GM23338 (cell line): ENCODE data around the gene RRAS2. TPM values are rescaled to one million over a fixed set of nuclear protein-coding genes. Genes with fewer than 3 reads are reported as not detected.

ENCODE experiments used
- ATAC-seq: fragments of 200-7000 bp; cut with Tn5 transposase; 3 replicates; pipeline ENCODE4 v1.9.1; 2020
- DNase-seq: peaks from one replicate; pipeline ENCODE4 v3.0.0-alpha.2; 2015; ENCODE audit warnings: low spot score
- H2AFZ ChIP-seq: fragments of 200-600 bp; sonication (generic); 2 replicates; pipeline ENCODE4 v1.8.0; 2016; ENCODE audit warnings: antibody characterized with exemption, mild to moderate bottlenecking, moderate library complexity
- H3F3A ChIP-seq: fragments of 200-600 bp; sonication (generic); replicated peaks from 2 replicates; pipeline ENCODE4 v1.8.0; 2017; ENCODE audit warnings: antibody characterized with exemption, mixed run types, low read depth
- H3K27ac ChIP-seq: fragments of 200-600 bp; sonication (generic); 2 replicates; pipeline ENCODE4 v1.6.1; 2016; ENCODE audit warnings: low read depth
- H3K27me3 ChIP-seq: fragments of 200-600 bp; sonication (generic); 2 replicates; pipeline ENCODE4 v1.8.0; 2016; ENCODE audit warnings: mild to moderate bottlenecking, mixed run types, moderate library complexity; ENCODE audit not compliant: insufficient read depth
- H3K36me3 ChIP-seq: fragments of 200-600 bp; sonication (generic); 2 replicates; pipeline ENCODE4 v1.8.0; 2016; ENCODE audit warnings: mild to moderate bottlenecking; ENCODE audit not compliant: insufficient read depth
- H3K4me1 ChIP-seq: fragments of 200-600 bp; sonication (generic); 2 replicates; pipeline ENCODE4 v1.8.0; 2016; ENCODE audit warnings: mild to moderate bottlenecking, moderate library complexity; ENCODE audit not compliant: insufficient read depth
- H3K4me2 ChIP-seq: fragments of 200-600 bp; sonication (generic); 2 replicates; pipeline ENCODE4 v1.7.1; 2017; ENCODE audit warnings: mixed run types
- H3K4me3 ChIP-seq: fragments of 200-600 bp; sonication (generic); 2 replicates; pipeline ENCODE4 v1.6.1; 2016; ENCODE audit warnings: mixed run types
- H3K79me2 ChIP-seq: fragments of 200-600 bp; sonication (generic); replicated peaks from 2 replicates; pipeline ENCODE4 v1.8.0; 2017; ENCODE audit warnings: mild to moderate bottlenecking; ENCODE audit not compliant: insufficient read depth
- H3K9me2 ChIP-seq: fragments of 200-600 bp; sonication (generic); 2 replicates; pipeline ENCODE4 v1.8.0; 2017; ENCODE audit not compliant: insufficient read depth
- H4K20me1 ChIP-seq: fragments of 200-600 bp; sonication (generic); replicated peaks from 2 replicates; pipeline ENCODE4 v1.8.0; 2017; ENCODE audit warnings: mild to moderate bottlenecking; ENCODE audit not compliant: insufficient read depth
- H3K27ac Mint-ChIP-seq: 2 replicates; pipeline ENCODE4 v1.8.0; 2020; ENCODE audit warnings: inconsistent platforms, mild to moderate bottlenecking, moderate library complexity, mixed read lengths
- H3K27me3 Mint-ChIP-seq: 3 replicates; pipeline ENCODE4 v1.8.0; 2022; ENCODE audit warnings: low read depth, mild to moderate bottlenecking, moderate library complexity, mixed read lengths, inconsistent platforms; ENCODE audit not compliant: insufficient read depth, poor library complexity
- H3K36me3 Mint-ChIP-seq: 3 replicates; pipeline ENCODE4 v1.8.0; 2021; ENCODE audit warnings: low read depth, mild to moderate bottlenecking, inconsistent platforms, moderate library complexity, mixed read lengths
- H3K4me1 Mint-ChIP-seq: 3 replicates; pipeline ENCODE4 v1.8.0; 2020; ENCODE audit warnings: mild to moderate bottlenecking, inconsistent platforms, mixed read lengths
- H3K4me3 Mint-ChIP-seq: 3 replicates; pipeline ENCODE4 v1.8.0; 2021; ENCODE audit warnings: moderate library complexity, mild to moderate bottlenecking, inconsistent platforms, mixed read lengths
- H3K9me3 Mint-ChIP-seq: 3 replicates; pipeline ENCODE4 v1.8.0; 2020; ENCODE audit warnings: moderate library complexity, mild to moderate bottlenecking, inconsistent platforms, mixed read lengths
- CREB1 ChIP-seq: fragments of 250-450 bp; sonication (Bioruptor Pico); IDR thresholded peaks from 2 replicates; pipeline ENCODE4 v1.5.0; 2020; ENCODE audit warnings: low read depth, mild to moderate bottlenecking, moderate library complexity
- CTCF ChIP-seq, 2 experiments: fragments of 200-600 bp in 1 of 2; sonication (generic) in 1 of 2; conservative IDR thresholded peaks; 2 replicates each; pipeline versions ENCODE4 v1.5.1 to v1.6.1; 2016 to 2017; ENCODE audit warnings: antibody characterized with exemption in 2 of 2, low read depth in 2 of 2, mild to moderate bottlenecking in 2 of 2, moderate library complexity in 1 of 2
- ETS1 ChIP-seq: IDR thresholded peaks from 2 replicates; pipeline ENCODE4 v1.6.1; 2016; ENCODE audit warnings: antibody characterized with exemption
- JUNB ChIP-seq: IDR thresholded peaks from one replicate; pipeline ENCODE4 v1.6.1; 2016; ENCODE audit warnings: antibody characterized with exemption; ENCODE audit not compliant: unreplicated experiment
- NANOG ChIP-seq: IDR thresholded peaks from 2 replicates; pipeline ENCODE4 v1.6.1; 2016; ENCODE audit warnings: antibody characterized with exemption, borderline replicate concordance
- POLR2AphosphoS5 ChIP-seq: IDR thresholded peaks from 2 replicates; pipeline ENCODE4 v1.6.1; 2016; ENCODE audit warnings: antibody characterized with exemption, low read depth
- STAT1 ChIP-seq: IDR thresholded peaks from one replicate; pipeline ENCODE4 v1.6.1; 2016; ENCODE audit warnings: antibody characterized with exemption; ENCODE audit not compliant: unreplicated experiment
- ZNF331 ChIP-seq: fragments of 250-450 bp; sonication (Bioruptor Pico); IDR thresholded peaks from 2 replicates; pipeline ENCODE4 v1.5.0; 2020; ENCODE audit warnings: low read depth, mild to moderate bottlenecking, moderate library complexity
- polyA plus RNA-seq: library from polyadenylated mRNA; unstranded; fragments of >200 nt; fragmentation: Nextera tagmentation; extraction: Ambion mirVana; gene quantifications from 2 replicates; pipeline ENCODE4 v1.2.1, GENCODE V29; 2016
- total RNA-seq: library from RNA; depleted of rRNA; stranded (reverse); fragments of >200 nt; shearing (Covaris generic); gene quantifications from 2 replicates; pipeline ENCODE4 v1.2.3, GENCODE V29; 2014
- TF ChIP-seq, protein P1 (sequence below): IDR thresholded peaks from one replicate; pipeline ENCODE4 v1.6.1; 2018; ENCODE audit warnings: antibody characterized with exemption; ENCODE audit not compliant: unreplicated experiment

Gene RRAS2
- total and polyA plus RNA-seq, 2 experiments from 2014 or later = 196 to 293 TPM

GRCh38 chr11:14318581-14318981 lies 40.4 kb downstream of the RRAS2 start (continued):
- TF ChIP-seq ETS1 (no peak), ZNF331 (no peak), NANOG (no peak), POLR2AphosphoS5 (no peak), JUNB (no peak), CTCF (conservative IDR thresholded peaks at IDR 0.05; ENCODE audit: low read depth in 2 of 2) (no peak)
- TF ChIP-seq, protein P1, sequence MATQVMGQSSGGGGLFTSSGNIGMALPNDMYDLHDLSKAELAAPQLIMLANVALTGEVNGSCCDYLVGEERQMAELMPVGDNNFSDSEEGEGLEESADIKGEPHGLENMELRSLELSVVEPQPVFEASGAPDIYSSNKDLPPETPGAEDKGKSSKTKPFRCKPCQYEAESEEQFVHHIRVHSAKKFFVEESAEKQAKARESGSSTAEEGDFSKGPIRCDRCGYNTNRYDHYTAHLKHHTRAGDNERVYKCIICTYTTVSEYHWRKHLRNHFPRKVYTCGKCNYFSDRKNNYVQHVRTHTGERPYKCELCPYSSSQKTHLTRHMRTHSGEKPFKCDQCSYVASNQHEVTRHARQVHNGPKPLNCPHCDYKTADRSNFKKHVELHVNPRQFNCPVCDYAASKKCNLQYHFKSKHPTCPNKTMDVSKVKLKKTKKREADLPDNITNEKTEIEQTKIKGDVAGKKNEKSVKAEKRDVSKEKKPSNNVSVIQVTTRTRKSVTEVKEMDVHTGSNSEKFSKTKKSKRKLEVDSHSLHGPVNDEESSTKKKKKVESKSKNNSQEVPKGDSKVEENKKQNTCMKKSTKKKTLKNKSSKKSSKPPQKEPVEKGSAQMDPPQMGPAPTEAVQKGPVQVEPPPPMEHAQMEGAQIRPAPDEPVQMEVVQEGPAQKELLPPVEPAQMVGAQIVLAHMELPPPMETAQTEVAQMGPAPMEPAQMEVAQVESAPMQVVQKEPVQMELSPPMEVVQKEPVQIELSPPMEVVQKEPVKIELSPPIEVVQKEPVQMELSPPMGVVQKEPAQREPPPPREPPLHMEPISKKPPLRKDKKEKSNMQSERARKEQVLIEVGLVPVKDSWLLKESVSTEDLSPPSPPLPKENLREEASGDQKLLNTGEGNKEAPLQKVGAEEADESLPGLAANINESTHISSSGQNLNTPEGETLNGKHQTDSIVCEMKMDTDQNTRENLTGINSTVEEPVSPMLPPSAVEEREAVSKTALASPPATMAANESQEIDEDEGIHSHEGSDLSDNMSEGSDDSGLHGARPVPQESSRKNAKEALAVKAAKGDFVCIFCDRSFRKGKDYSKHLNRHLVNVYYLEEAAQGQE = no peak

DNA sequence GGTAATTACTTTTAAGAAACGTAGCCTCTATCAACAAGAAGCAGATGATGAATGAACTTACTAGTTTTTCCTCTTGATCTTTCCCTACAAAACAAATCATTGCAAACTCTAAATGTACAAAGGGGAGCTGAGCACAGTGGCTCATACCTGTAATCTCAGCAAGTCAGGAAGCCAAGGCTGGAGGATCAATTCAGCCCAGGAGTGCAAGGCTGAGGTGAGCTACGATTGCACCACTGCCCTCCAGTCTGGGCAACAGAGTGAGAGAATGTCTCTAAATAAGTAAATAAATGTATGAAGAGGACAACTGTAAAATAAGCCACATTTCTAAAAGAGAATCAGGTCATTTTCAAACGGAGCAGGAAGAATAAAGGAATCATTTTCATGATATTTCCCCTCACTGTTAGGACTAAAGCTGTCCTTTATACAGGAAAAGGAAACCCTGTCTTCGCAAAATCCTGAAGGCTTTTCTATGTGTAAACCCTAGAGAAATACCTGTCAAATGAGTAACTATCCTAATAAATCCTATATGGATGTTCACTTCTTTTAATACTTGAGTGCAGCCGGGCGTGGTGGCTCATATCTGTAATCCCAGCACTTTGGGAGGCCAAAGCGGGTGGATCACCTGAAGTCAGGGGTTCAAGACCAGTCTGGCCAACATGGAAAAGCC lies 41.2 kb downstream of the RRAS2 start:
- Mint-ChIP-seq H3K27me3 (peaks cover 4% of the 10 kb centered on the region), H3K9me3 (no peaks in the 10 kb centered on the region), H3K4me1 (peaks cover 76% of the 10 kb centered on the region), H3K27ac (peak overlapping the region; percentile 58), H3K36me3 (peaks cover 17% of the 10 kb centered on the region; the same call in 2 of the 3 replicates), H3K4me3 (no peak overlapping the region)
- peaks cover 75% of the 10 kb centered on the region for H3K4me1 ChIP-seq
- peak overlapping the region; percentile 19; the same call in 1 of the 2 replicates for H3K4me2 ChIP-seq
- peak; percentile 13; the same call in 1 of the 3 replicates for ATAC-seq
- peaks cover 100% of the 10 kb centered on the region for H3K79me2 ChIP-seq
- peaks cover 42% of the 10 kb centered on the region for H4K20me1 ChIP-seq
- no peak for DNase-seq
- no peaks in the 10 kb centered on the region for H3K9me2 ChIP-seq
- H3F3A ChIP-seq = no peaks in the 10 kb centered on the region
- H3K27ac ChIP-seq = peak overlapping the region; percentile 72; the same call in 1 of the 2 replicates
- no peak overlapping the region for H3K4me3 ChIP-seq
- H2AFZ ChIP-seq = no peak overlapping the region
- TF ChIP-seq ZNF331 = no peak
- TF ChIP-seq, protein P1 = no peak
- TF ChIP-seq JUNB = no peak
- no peak for TF ChIP-seq NANOG
- no peak for TF ChIP-seq STAT1
- TF ChIP-seq CREB1 (CRISPR knock-in tag) = no peak
- H3K27me3 ChIP-seq = no peaks in the 10 kb centered on the region
- H3K36me3 ChIP-seq = no peaks in the 10 kb centered on the region; the same call in 1 of the 2 replicates
